IPS-15b (cell line): ENCODE measurements around the gene RBP7.

ENCODE experiments used
- H3K27me3 ChIP-seq: one replicate; pipeline ENCODE4 v1.6.1; 2013; ENCODE audit warnings: low read length; ENCODE audit not compliant: control insufficient read depth, insufficient read depth
- H3K36me3 ChIP-seq: one replicate; pipeline ENCODE4 v1.6.1; 2013; ENCODE audit warnings: low read length; ENCODE audit not compliant: control insufficient read depth, insufficient read depth
- H3K4me1 ChIP-seq: one replicate; pipeline ENCODE4 v1.6.1; 2013; ENCODE audit warnings: mild to moderate bottlenecking, low read length; ENCODE audit not compliant: control insufficient read depth, insufficient read depth
- H3K4me3 ChIP-seq: one replicate; pipeline ENCODE4 v1.5.1; 2013; ENCODE audit warnings: low read depth, low read length
- H3K9ac ChIP-seq: one replicate; pipeline ENCODE4 v1.6.1; 2013; ENCODE audit warnings: low read depth, mild to moderate bottlenecking, low read length
- H3K9me3 ChIP-seq: one replicate; pipeline ENCODE4 v1.6.1; 2013; ENCODE audit warnings: mild to moderate bottlenecking, low read length; ENCODE audit not compliant: control insufficient read depth, insufficient read depth

The RBP7 gene

GRCh38 chr1:9996624-9997582 lies at the start of gene RBP7:
TSS of gene RBP7 (plus strand) at chr1:9997228. CDS start at chr1:9997259, 31 bp downstream.
- Histone ChIP-seq H3K36me3 (no peaks in the 10 kb centered on the region), H3K9ac (peak within 1 kb of the TSS; percentile 47), H3K4me3 (peak within 1 kb of the TSS; percentile 55), H3K4me1 (peaks cover 3% of the 10 kb centered on the region), H3K27me3 (peaks cover 18% of the 10 kb centered on the region), H3K9me3 (no peaks in the 10 kb centered on the region)

- Histone ChIP-seq H3K4me1 (peaks cover 4% of the 10 kb centered on the region), H3K9ac (no peak overlapping the region), H3K9me3 (no peaks in the 10 kb centered on the region), H3K36me3 (no peaks in the 10 kb centered on the region), H3K4me3 (no peak overlapping the region), H3K27me3 (no peaks in the 10 kb centered on the region)
Observed at GRCh38 chr1:9957726-9958125, 39.3 kb upstream of the RBP7 start.

- peaks cover 4% of the 10 kb centered on the region for H3K4me1 ChIP-seq
- H3K4me3 ChIP-seq: no peak overlapping the region
- H3K27me3 ChIP-seq: no peaks in the 10 kb centered on the region
- no peaks in the 10 kb centered on the region for H3K36me3 ChIP-seq
- H3K9me3 ChIP-seq: no peaks in the 10 kb centered on the region
- no peak overlapping the region for H3K9ac ChIP-seq
Observed at GRCh38 chr1:9960011-9960410, 37.0 kb upstream of the RBP7 start.

- Histone ChIP-seq H3K4me3 (no peak overlapping the region), H3K36me3 (no peaks in the 10 kb centered on the region), H3K27me3 (no peaks in the 10 kb centered on the region), H3K9me3 (no peaks in the 10 kb centered on the region), H3K4me1 (peaks cover 4% of the 10 kb centered on the region), H3K9ac (no peak overlapping the region)
Observed at GRCh38 chr1:9960706-9961562, 36.1 kb upstream of the RBP7 start.

- Histone ChIP-seq H3K27me3 (no peaks in the 10 kb centered on the region), H3K4me3 (no peak overlapping the region), H3K9ac (no peak overlapping the region), H3K9me3 (no peaks in the 10 kb centered on the region), H3K36me3 (no peaks in the 10 kb centered on the region), H3K4me1 (no peaks in the 10 kb centered on the region)
Observed at GRCh38 chr1:9984253-9984652, 12.8 kb upstream of the RBP7 start.

GRCh38 chr1:9985001-9985400 lies 12.0 kb upstream of the RBP7 start:
- H3K4me1 ChIP-seq: no peaks in the 10 kb centered on the region

GRCh38 chr1:9989773-9990172 lies 7.3 kb upstream of the RBP7 start:
- no peak overlapping the region for H3K4me3 ChIP-seq
- no peaks in the 10 kb centered on the region for H3K27me3 ChIP-seq
- H3K9me3 ChIP-seq: no peaks in the 10 kb centered on the region
- no peaks in the 10 kb centered on the region for H3K36me3 ChIP-seq
- no peaks in the 10 kb centered on the region for H3K4me1 ChIP-seq
- no peak overlapping the region for H3K9ac ChIP-seq

More at GRCh38 chr1:9985001-9985400, 12.0 kb upstream of the RBP7 start:
- no peak overlapping the region for H3K9ac ChIP-seq
- no peaks in the 10 kb centered on the region for H3K36me3 ChIP-seq
- no peaks in the 10 kb centered on the region for H3K27me3 ChIP-seq
- H3K9me3 ChIP-seq: no peaks in the 10 kb centered on the region
- no peak overlapping the region for H3K4me3 ChIP-seq

GRCh38 chr1:9990944-9991343 lies 6.1 kb upstream of the RBP7 start:
- Histone ChIP-seq H3K4me1 (no peaks in the 10 kb centered on the region), H3K27me3 (no peaks in the 10 kb centered on the region), H3K36me3 (no peaks in the 10 kb centered on the region), H3K9me3 (no peaks in the 10 kb centered on the region), H3K9ac (no peak overlapping the region), H3K4me3 (no peak overlapping the region)

- H3K36me3 ChIP-seq: no peaks in the 10 kb centered on the region
- H3K4me1 ChIP-seq: peaks cover 3% of the 10 kb centered on the region
- no peak overlapping the region for H3K9ac ChIP-seq
- H3K4me3 ChIP-seq: no peak overlapping the region
- H3K9me3 ChIP-seq: no peaks in the 10 kb centered on the region
- H3K27me3 ChIP-seq: peaks cover 9% of the 10 kb centered on the region
Observed at GRCh38 chr1:9992910-9993309, 4.1 kb upstream of the RBP7 start.

GRCh38 chr1:9993561-9994075 lies 3.4 kb upstream of the RBP7 start:
- H3K9ac ChIP-seq: no peak overlapping the region

GRCh38 chr1:10001016-10001665 lies 4.1 kb downstream of the RBP7 start:
- Histone ChIP-seq H3K27me3 (peaks cover 18% of the 10 kb centered on the region), H3K9me3 (no peaks in the 10 kb centered on the region), H3K4me1 (peaks cover 3% of the 10 kb centered on the region), H3K9ac (no peak overlapping the region), H3K4me3 (no peak overlapping the region), H3K36me3 (no peaks in the 10 kb centered on the region)

More at GRCh38 chr1:9993561-9994075, 3.4 kb upstream of the RBP7 start:
- Histone ChIP-seq H3K27me3 (peaks cover 14% of the 10 kb centered on the region), H3K4me3 (no peak overlapping the region), H3K4me1 (peaks cover 3% of the 10 kb centered on the region), H3K36me3 (no peaks in the 10 kb centered on the region), H3K9me3 (no peaks in the 10 kb centered on the region)
